HG03066 (cell line): Measurements from ENCODE around the gene MTHFD1L.

Experiments used
- ATAC-seq: cut with Tn5 transposase; IDR thresholded peaks from one replicate; pipeline ENCODE4 v1.9.1; 2021; ENCODE audit warnings: low read depth; ENCODE audit not compliant: unreplicated experiment

MTHFD1L gene

DNA sequence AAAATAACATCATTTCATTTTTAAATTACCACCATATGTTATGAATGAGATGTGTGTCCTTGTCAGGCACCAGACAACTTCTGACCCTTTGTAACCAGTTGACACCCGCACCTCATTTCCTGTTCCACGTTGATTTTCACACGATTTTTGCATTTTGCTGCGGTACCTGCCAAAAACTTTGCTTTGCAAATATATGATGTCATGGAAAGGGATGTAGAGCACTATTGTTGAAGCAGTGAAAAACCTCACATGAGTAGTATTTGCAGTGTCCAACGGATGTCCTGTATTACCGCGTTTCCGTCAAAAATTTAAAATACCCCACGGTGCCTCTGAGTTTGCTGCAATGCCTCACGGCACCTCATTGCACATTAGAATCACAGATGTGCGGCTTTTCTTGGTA, 115.6 kb downstream of the MTHFD1L start:
- ATAC-seq, result peak; percentile 75

GRCh38 chr6:150981669-150982068, 116.2 kb downstream of the MTHFD1L start:
- no peak for ATAC-seq

GRCh38 chr6:150987371-150987828, 121.9 kb downstream of the MTHFD1L start:
- ATAC-seq, result peak; percentile 97

GRCh38 chr6:150987855-150988464, 122.5 kb downstream of the MTHFD1L start:
- ATAC-seq, result no peak

- ATAC-seq, result no peak
Observed at GRCh38 chr6:150991487-150991886, 126.0 kb downstream of the MTHFD1L start.

DNA sequence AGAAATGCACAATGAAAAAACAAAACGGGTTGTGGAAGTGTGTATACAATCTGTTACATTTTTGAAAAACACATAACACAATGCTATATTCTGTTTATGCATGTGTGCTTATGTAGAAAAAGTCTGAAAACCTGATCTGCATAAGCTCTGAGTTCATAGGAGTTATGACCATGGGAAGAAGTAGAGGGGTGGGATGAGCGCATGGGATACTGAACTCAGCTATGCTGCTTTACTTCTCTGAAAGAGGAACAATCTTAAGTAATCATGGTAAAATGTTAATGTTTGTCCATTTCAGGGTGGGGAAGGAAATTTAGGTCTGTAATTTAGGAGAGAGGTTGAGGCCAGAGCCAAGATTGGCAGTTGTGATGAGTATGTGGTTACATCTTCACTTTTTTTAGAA, 126.8 kb downstream of the MTHFD1L start:
- ATAC-seq, result no peak

DNA sequence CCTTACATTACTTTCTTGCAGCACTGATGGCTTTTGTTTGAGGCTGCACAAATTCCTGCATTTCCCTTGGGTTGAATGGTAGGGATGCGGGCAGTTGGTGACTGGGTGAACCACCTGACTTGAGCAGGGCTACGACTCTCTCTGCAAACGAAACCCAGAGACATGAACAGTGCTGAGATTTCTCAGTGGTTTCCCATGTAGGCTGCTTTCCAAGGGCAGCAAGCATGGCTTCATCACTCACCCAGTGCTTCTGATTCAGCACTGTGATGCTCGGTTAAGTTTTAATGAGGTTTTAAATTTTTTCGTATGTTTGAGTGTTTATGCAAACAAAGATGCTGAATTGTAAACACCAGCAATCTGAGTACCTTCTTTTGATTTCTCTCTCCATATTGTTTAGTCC, 127.2 kb downstream of the MTHFD1L start:
- no peak for ATAC-seq

- no peak for ATAC-seq
Observed at GRCh38 chr6:150993253-150993652, 127.8 kb downstream of the MTHFD1L start.

DNA sequence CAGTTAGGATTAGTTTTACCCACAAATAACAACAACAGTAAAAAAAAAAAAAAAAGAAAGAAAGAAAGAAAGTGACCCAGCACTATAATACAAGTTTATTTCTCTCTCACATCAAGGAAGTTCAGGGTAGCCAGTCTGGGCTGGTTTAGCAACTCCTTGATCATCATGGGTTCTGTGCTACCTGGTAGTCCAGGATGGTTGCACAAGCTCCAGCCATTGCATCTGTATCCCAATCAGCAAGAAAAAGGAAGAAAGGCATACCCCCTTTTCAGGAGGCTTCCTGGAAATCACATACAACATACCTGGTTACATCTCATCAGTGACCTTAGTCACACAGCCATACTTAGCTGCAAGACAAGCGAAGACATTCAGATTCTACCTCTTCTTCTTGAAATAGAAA, 128.5 kb downstream of the MTHFD1L start:
- no peak for ATAC-seq

- ATAC-seq, result no peak
Observed at GRCh38 chr6:150996968-150997367, 131.5 kb downstream of the MTHFD1L start.

DNA sequence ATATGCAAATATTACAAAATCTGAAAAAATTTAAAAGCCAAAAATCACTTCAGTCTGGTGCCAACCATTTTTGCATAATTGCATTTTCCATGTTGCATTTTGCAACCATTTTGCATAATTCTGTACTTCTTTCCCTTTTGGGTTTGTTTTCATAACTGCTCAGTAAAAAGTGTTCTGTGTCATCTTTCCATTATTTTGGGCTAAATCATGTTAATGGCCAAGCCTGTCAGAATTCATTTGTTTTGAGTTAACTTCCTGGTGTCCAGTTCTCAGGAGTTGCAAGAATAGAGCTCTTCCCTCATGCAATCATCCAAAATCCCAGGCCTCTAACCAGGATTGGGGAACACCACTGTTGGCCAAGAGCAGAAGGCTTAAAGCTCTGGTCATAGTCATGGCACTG, 133.6 kb downstream of the MTHFD1L start:
- ATAC-seq, result no peak

- ATAC-seq, result no peak
Observed at GRCh38 chr6:150999576-150999975, 134.1 kb downstream of the MTHFD1L start.

DNA sequence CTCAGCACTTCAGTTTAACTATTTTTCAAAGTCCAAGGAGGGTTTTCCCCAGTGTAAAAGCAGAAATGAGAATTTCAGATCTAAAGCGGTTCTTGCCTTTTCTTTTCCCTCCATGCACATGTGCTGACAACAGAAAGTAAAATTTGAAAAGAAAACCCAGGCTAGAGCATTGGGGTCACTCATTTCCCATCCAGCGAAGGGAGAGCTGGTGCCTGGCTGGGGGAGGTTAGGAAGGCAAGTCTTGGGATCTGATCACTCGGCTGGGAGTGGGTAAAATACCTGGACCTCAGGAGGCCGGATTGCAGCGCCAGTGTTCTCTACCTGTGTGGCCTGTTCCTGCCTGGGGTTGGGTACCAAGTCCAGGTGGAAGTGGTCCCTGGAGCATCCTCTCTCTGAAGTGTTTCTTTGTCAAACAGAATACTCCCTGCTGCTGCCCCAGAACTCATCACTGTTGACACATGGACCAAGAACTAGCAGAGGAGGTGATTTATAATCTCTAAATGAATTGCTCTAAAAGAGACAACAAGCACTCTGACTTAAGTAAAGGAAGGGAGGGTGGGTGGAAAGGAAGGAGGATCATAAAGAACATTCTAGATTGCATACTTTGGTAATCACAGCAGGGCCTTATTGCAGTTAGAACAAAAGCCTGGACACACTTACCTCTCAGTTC, 136.0 kb downstream of the MTHFD1L start:
- peak; percentile 90 for ATAC-seq

DNA sequence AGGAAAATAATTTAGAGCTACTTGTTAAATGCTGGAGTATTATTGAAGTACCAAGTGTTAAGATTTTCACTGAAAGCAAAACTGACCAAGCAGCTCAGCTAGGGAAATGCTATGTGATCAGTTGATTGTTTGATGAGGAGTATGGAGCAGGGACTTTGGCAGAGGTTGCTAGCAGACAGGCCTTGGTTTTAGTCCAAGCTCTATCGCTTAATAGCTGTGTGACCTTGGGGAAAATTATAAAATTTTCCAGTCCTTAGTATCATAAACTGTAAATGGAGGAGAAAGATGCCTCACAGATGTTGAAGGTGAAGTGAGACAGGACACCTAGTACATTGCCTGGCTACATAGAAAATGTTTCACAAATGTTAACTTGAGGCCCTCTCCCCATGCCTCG, 136.6 kb downstream of the MTHFD1L start:
- ATAC-seq, result no peak

- ATAC-seq, result no peak
Observed at GRCh38 chr6:151002491-151002935, 137.0 kb downstream of the MTHFD1L start.

DNA sequence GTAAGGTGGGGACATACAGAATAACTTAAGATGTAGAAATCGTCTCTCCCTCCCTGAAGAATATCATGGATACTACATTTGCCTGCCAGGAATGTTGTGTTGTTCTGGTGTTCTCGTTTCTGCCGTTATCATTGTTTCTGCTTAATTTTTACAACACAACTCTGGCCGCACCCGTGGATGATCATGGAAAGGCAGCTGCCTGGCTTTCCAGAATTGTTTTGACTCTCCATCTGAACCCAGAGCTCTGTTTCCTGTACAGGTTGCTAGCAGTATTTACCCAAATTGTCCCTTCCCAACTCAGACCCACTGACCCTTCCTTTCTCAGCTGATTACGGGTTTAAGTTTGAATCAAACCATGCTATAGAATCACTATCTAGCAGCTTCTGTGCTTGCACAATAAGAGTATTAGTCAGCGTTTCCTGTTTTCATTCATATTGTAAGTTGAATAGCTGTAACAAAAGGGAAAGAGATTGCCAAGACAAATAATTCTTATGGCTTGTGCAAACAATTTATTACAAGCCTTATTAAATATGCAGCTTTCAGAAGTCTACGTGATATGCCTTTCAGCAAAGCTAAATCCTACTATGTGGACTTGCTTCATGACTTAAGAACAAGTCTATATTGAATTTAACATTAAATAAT, 139.0 kb downstream of the MTHFD1L start:
- no peak for ATAC-seq

GRCh38 chr6:151005164-151005563, 139.7 kb downstream of the MTHFD1L start:
- no peak for ATAC-seq

- ATAC-seq, result no peak
Observed at GRCh38 chr6:151005896-151006632, 140.6 kb downstream of the MTHFD1L start.

DNA sequence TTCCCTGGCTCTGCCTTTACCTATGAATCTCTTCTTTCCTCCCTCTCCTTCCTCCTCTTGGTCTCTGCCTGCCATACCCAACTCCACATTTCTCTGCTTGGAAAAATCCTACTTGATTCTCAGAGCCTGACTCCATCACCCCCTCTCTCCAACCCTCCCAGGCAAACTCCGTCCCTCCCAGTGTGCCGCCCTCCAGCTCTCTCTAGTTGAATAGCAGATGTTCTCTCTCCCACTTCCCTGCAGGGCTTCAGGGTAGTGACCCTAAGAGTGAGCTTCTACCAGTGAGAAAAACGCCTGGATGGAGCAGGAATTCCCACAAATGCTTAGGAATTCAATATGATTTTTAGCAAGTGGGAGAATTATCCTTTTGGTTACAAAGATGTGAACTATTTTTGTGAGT, 141.6 kb downstream of the MTHFD1L start:
- no peak for ATAC-seq

- ATAC-seq, result no peak
Observed at GRCh38 chr6:151007922-151008321, 142.4 kb downstream of the MTHFD1L start.

GRCh38 chr6:151008425-151008824, 142.9 kb downstream of the MTHFD1L start:
- no peak for ATAC-seq
